ENCODE data around the gene AARS1. TPM values are rescaled to one million over a fixed set of nuclear protein-coding genes. Genes with fewer than 3 reads are reported as not detected.

Gene AARS1
- polyA plus RNA-seq, 2 of the 4 experiments (the other 2 are of a cell fraction): 134 to 344 TPM

DNA sequence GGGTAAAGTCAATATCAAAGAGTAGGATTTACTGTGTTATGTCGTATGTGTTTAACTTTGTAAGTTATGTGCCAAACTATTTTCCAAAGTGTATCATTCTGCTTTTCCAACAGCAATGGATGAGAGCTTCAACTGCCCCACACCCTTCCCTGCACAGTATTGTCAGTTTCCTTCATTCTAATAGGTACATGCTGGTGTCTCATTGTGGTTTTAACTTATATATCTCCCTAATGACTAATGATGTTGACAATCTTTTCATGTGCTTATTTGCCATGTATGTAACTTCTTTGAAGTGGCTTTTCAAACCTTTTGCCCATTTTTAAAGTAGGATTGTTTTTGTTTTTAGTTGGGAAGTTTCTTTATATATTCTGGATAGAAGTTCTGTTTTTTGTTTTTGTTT is 13.4 kb upstream of the AARS1 start (continued):
- no peak for TF ChIP-seq E2F6 (IDR thresholded peaks at IDR 0.05; ENCODE audit: borderline replicate concordance, low read depth)
- no peak for TF ChIP-seq CEBPB (IDR thresholded peaks at IDR 0.05)

DNA sequence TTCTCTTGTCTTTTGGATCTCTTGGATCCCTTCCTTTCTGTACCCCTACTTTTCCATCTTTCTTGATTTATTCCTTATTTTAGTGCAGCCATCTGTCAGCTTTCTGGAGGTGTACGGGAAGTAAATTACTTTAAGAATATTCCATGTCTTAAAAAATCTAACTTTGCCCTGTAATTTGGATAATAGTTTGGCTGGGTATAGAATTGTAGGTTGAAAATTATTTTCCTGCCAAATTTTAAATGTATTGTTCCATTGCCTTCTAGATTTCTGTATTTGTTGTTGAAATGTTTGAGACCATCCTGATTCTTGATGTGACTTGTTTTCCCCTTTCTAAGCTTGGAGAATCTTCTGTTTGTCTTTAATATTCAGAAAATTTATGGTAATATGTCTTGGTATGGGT is 11.8 kb upstream of the AARS1 start:
- Histone ChIP-seq H3K9me3 (peaks cover 10% of the 10 kb centered on the region; the same call in 2 of the 3 replicates), H3K4me1 (peaks cover 12% of the 10 kb centered on the region), H3K4me3 (no peak overlapping the region), H3K27ac (no peak overlapping the region), H3K4me2 (no peak overlapping the region)
- FAIRE-seq (no peak), ATAC-seq (no peak), DNase-seq (ENCODE audit: low read depth in 1 of 2, low spot score in 1 of 2) (no peak)
- TF ChIP-seq CBX2 (IDR thresholded peaks at IDR 0.05; ENCODE audit: borderline replicate concordance, low read depth) (no peak), RFX5 (IDR thresholded peaks at IDR 0.05) (no peak), ZNF302 (CRISPR knock-in tag; IDR thresholded peaks at IDR 0.05) (no peak), NPAS2 (CRISPR knock-in tag; IDR thresholded peaks at IDR 0.05; ENCODE audit: borderline replicate concordance) (no peak), ZC3H11A (IDR thresholded peaks at IDR 0.05) (no peak), EHMT2 (IDR thresholded peaks at IDR 0.05; ENCODE audit: low read depth) (no peak), HOXB5 (CRISPR knock-in tag; IDR thresholded peaks at IDR 0.05) (no peak), RCOR1 (IDR thresholded peaks at IDR 0.05; ENCODE audit: low read depth, low read length) (no peak), NFE2L2 (conservative IDR thresholded peaks at IDR 0.05; ENCODE audit: low read length) (no peak), MAX (IDR thresholded peaks at IDR 0.05) (no peak), RARB (CRISPR knock-in tag; IDR thresholded peaks at IDR 0.05) (no peak), POLR2A (IDR thresholded peaks at IDR 0.05; ENCODE audit: low read length) (no peak)
- TF ChIP-seq, protein P1, sequence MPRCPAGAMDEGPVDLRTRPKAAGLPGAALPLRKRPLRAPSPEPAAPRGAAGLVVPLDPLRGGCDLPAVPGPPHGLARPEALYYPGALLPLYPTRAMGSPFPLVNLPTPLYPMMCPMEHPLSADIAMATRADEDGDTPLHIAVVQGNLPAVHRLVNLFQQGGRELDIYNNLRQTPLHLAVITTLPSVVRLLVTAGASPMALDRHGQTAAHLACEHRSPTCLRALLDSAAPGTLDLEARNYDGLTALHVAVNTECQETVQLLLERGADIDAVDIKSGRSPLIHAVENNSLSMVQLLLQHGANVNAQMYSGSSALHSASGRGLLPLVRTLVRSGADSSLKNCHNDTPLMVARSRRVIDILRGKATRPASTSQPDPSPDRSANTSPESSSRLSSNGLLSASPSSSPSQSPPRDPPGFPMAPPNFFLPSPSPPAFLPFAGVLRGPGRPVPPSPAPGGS (IDR thresholded peaks at IDR 0.05): no peak
- ChIA-PET POLR2A (no interaction called here), CTCF (interaction anchor here (0.5 kb wide), 1 partner anchor 204 kb away, joined by 3 read pairs; no protein-coding TSS in a partner anchor)
- WGBS (ENCODE audit: missing lambda C conversion rate): 86% methylated on average over 1 of the region's 1 CpG

GRCh38 chr16:70298988-70299938 is 10.0 kb upstream of the AARS1 start, which contains the start of gene DDX19B:
DDX19B (plus strand) TSS chr16:70299186; CDS start chr16:70299298, 112 bp downstream.
- peak within 1 kb of the TSS; percentile 92 for H3K4me2 ChIP-seq
- WGBS (ENCODE audit: missing lambda C conversion rate): 3% methylated on average over 27 of the region's 37 CpGs
- peaks cover 5% of the 10 kb centered on the region for H3K4me1 ChIP-seq
- H3K9me3 ChIP-seq: peaks cover 10% of the 10 kb centered on the region; the same call in 2 of the 3 replicates
- ChIA-PET CTCF (interaction anchor here (0.9 to 1.4 kb wide), 2 partner anchors 9 to 48 kb away, joined by 4 to 5 read pairs; partner anchors contain the start of gene EXOSC6), POLR2A (interaction anchor here (0.5 to 2.4 kb wide), 4 partner anchors 11 to 53 kb away, joined by 3 to 36 read pairs (median 4); partner anchors contain the start of genes AARS1 and DDX19A)
- peak; percentile 79 for DNase-seq (ENCODE audit: low read depth in 1 of 2, low spot score in 1 of 2)
- H3K4me3 ChIP-seq: peak within 1 kb of the TSS; percentile 94
- peak within 1 kb of the TSS; percentile 90 to 94 for H3K27ac ChIP-seq
- no peak for FAIRE-seq
- ATAC-seq: peak; percentile 96
- TF ChIP-seq CHD2 (IDR thresholded peaks at IDR 0.05; ENCODE audit: low read length, partially characterized antibody) (no peak), NPAS2 (CRISPR knock-in tag; IDR thresholded peaks at IDR 0.05; ENCODE audit: borderline replicate concordance) (no peak), RAD21 (conservative IDR thresholded peaks at IDR 0.05 in 1 of 2, IDR thresholded peaks at IDR 0.05 in 1 of 2) (no peak), HOXB5 (CRISPR knock-in tag; IDR thresholded peaks at IDR 0.05) (0 out of 2 replicates have a peak, but pooled peaks have one; percentile 54), FOXS1 (CRISPR knock-in tag; IDR thresholded peaks at IDR 0.05) (no peak), TFCP2L1 (CRISPR knock-in tag; IDR thresholded peaks at IDR 0.05) (no peak), CEBPB (IDR thresholded peaks at IDR 0.05) (peak in 1 of 2 experiments; percentile 65; a peak in 2 of 4 replicates), RNF2 (IDR thresholded peaks at IDR 0.05; ENCODE audit: borderline replicate concordance, low read depth) (no peak), CBX2 (IDR thresholded peaks at IDR 0.05; ENCODE audit: borderline replicate concordance, low read depth) (no peak), ZFP36 (IDR thresholded peaks at IDR 0.05; ENCODE audit: borderline replicate concordance, partially characterized antibody) (no peak), POLR2A (IDR thresholded peaks at IDR 0.05; ENCODE audit: low read length) (peak; percentile 87), NR3C1 (IDR thresholded peaks at IDR 0.05) (no peak), FOSL2 (IDR thresholded peaks at IDR 0.05) (no peak), FOSL2 (CRISPR knock-in tag; IDR thresholded peaks at IDR 0.05) (peak; percentile 46; the same call in 1 of the 2 replicates), E2F6 (IDR thresholded peaks at IDR 0.05; ENCODE audit: borderline replicate concordance, low read depth) (peak; percentile 50; the same call in 1 of the 2 replicates), NFE2L2 (conservative IDR thresholded peaks at IDR 0.05; ENCODE audit: low read length) (no peak), RFX5 (IDR thresholded peaks at IDR 0.05) (no peak)
- TF ChIP-seq, protein P1 (IDR thresholded peaks at IDR 0.05): peak; percentile 60; the same call in 1 of the 3 replicates
- TF ChIP-seq, protein P2, sequence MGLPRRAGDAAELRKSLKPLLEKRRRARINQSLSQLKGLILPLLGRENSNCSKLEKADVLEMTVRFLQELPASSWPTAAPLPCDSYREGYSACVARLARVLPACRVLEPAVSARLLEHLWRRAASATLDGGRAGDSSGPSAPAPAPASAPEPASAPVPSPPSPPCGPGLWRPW (IDR thresholded peaks at IDR 0.05): no peak
- TF ChIP-seq, protein P3, sequence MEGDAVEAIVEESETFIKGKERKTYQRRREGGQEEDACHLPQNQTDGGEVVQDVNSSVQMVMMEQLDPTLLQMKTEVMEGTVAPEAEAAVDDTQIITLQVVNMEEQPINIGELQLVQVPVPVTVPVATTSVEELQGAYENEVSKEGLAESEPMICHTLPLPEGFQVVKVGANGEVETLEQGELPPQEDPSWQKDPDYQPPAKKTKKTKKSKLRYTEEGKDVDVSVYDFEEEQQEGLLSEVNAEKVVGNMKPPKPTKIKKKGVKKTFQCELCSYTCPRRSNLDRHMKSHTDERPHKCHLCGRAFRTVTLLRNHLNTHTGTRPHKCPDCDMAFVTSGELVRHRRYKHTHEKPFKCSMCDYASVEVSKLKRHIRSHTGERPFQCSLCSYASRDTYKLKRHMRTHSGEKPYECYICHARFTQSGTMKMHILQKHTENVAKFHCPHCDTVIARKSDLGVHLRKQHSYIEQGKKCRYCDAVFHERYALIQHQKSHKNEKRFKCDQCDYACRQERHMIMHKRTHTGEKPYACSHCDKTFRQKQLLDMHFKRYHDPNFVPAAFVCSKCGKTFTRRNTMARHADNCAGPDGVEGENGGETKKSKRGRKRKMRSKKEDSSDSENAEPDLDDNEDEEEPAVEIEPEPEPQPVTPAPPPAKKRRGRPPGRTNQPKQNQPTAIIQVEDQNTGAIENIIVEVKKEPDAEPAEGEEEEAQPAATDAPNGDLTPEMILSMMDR (IDR thresholded peaks at IDR 0.05): no peak

Data from A549 (cell line).